Ishikawa (cell line): ENCODE results near the gene GNG2.
A peak's percentile ranks its signal among the peaks of the same experiment; 100 is the strongest.

Experiments
- CREB1 ChIP-seq: IDR thresholded peaks from 2 replicates; pipeline ENCODE4 v1.6.1; 2012; ENCODE audit warnings: low read depth
- EGR1 ChIP-seq: IDR thresholded peaks from 2 replicates; pipeline ENCODE4 v1.6.1; 2012
- EP300 ChIP-seq: IDR thresholded peaks from 2 replicates; pipeline ENCODE4 v1.6.1; 2012; ENCODE audit warnings: borderline replicate concordance
- FOXM1 ChIP-seq: IDR thresholded peaks from 2 replicates; pipeline ENCODE4 v1.6.1; 2012; ENCODE audit warnings: low read depth, borderline replicate concordance
- MAX ChIP-seq: IDR thresholded peaks from 2 replicates; pipeline ENCODE4 v1.6.1; 2012
- NFIC ChIP-seq: IDR thresholded peaks from 2 replicates; pipeline ENCODE4 v1.6.1; 2012
- RAD21 ChIP-seq: IDR thresholded peaks from 2 replicates; pipeline ENCODE4 v1.6.1; 2012; ENCODE audit warnings: low read depth
- REST ChIP-seq: IDR thresholded peaks from 2 replicates; pipeline ENCODE4 v1.6.1; 2012; ENCODE audit warnings: low read depth, mild to moderate bottlenecking
- TAF1 ChIP-seq: IDR thresholded peaks from 2 replicates; pipeline ENCODE4 v1.6.1; 2012; ENCODE audit warnings: low read depth, mild to moderate bottlenecking
- TCF12 ChIP-seq: IDR thresholded peaks from 2 replicates; pipeline ENCODE4 v1.6.1; 2012; ENCODE audit warnings: low read depth
- TEAD4 ChIP-seq: IDR thresholded peaks from 2 replicates; pipeline ENCODE4 v1.6.1; 2012
- USF1 ChIP-seq: IDR thresholded peaks from 2 replicates; pipeline ENCODE4 v1.6.1; 2012
- YY1 ChIP-seq: IDR thresholded peaks from 2 replicates; pipeline ENCODE4 v1.6.1; 2012; ENCODE audit warnings: low read depth
- ZBTB7A ChIP-seq: IDR thresholded peaks from 2 replicates; pipeline ENCODE4 v1.6.1; 2012; ENCODE audit warnings: low read depth

GNG2 gene

GRCh38 chr14:51996148-51996746 lies 135.8 kb downstream of the GNG2 start:
- 0 out of 2 replicates have a peak, but pooled peaks have one; percentile 18 for TF ChIP-seq RAD21
- TF ChIP-seq TCF12: no peak
- no peak for TF ChIP-seq TAF1
- TF ChIP-seq NFIC: no peak
- TF ChIP-seq REST: no peak

GRCh38 chr14:51998348-51998747 lies 137.9 kb downstream of the GNG2 start:
- TF ChIP-seq TAF1 (no peak), ZBTB7A (no peak), REST (no peak), TEAD4 (no peak), EP300 (no peak), EGR1 (no peak), FOXM1 (no peak), RAD21 (no peak)

- no peak for TF ChIP-seq REST
- TF ChIP-seq TAF1: no peak
- TF ChIP-seq USF1: no peak
- no peak for TF ChIP-seq MAX
- TF ChIP-seq RAD21: no peak
- no peak for TF ChIP-seq ZBTB7A
- no peak for TF ChIP-seq YY1
- TF ChIP-seq CREB1: no peak
- TF ChIP-seq TEAD4: no peak
- no peak for TF ChIP-seq TCF12
These were observed 138.7 kb downstream of the GNG2 start for GRCh38 chr14:51999084-51999483.

- TF ChIP-seq TEAD4 (no peak), FOXM1 (no peak), RAD21 (no peak), NFIC (no peak), YY1 (no peak), EP300 (no peak), REST (no peak)
These were observed 139.7 kb downstream of the GNG2 start for GRCh38 chr14:52000019-52000582.
